HCT116 (cell line): ENCODE data around the gene ATP6V1B1. TPM values are rescaled to one million over a fixed set of nuclear protein-coding genes. Genes with fewer than 3 reads are reported as not detected.

ENCODE experiments used
- ATAC-seq: fragments of 200-7000 bp; cut with Tn5 transposase; 2 replicates; pipeline ENCODE4 v1.9.1; 2020; ENCODE audit warnings: mild to moderate bottlenecking, moderate library complexity
- BruUV-seq: library from RNA; stranded (reverse); fragments of 400-500 nt; replicated peaks from 2 replicates; lab custom pipeline; 2021; lab: Mats Ljungman, UMichigan
- CTCF ChIA-PET: fragments of 300-600 bp; sonication (Branson Sonifier 250); formaldehyde crosslinking; loops from one replicate; lab custom pipeline; 2021; ENCODE audit warnings: antibody characterized with exemption; lab: Charles Lee
- POLR2A ChIA-PET: fragments of 300-600, 350-600 bp; sonication (Branson Sonifier 250); formaldehyde crosslinking; loops from one replicate; lab custom pipeline; 2021; ENCODE audit warnings: antibody characterized with exemption; lab: Charles Lee
- RAD21 ChIA-PET, 2 experiments: fragments of 300-600 bp; sonication (Branson Sonifier 250); formaldehyde crosslinking; loops; one replicate each; lab custom pipeline; 2023; ENCODE audit warnings: low total read pairs in 2 of 2; ENCODE audit not compliant: uncharacterized antibody in 2 of 2, unreplicated experiment in 2 of 2, low non-redundant PET in 1 of 2; lab: Charles Lee
- DNase-seq: peaks from one replicate; pipeline ENCODE4 v3.0.0-alpha.2; 2010; ENCODE audit warnings: low read depth, low spot score
- H2AFZ ChIP-seq: fragments of 200-600 bp; shearing (Covaris generic), sonication (generic); 2 replicates; pipeline ENCODE4 v1.6.1; 2017; ENCODE audit warnings: low read depth, mixed run types, mixed read lengths, antibody characterized with exemption, low read length; ENCODE audit not compliant: poor library complexity, severe bottlenecking
- H3K27ac ChIP-seq: 2 replicates; pipeline ENCODE4 v1.5.1; 2012; ENCODE audit warnings: low read depth, low read length
- H3K27me3 ChIP-seq: fragments of 200-600 bp; sonication (generic); 2 replicates; pipeline ENCODE4 v1.6.1; 2016; ENCODE audit warnings: mixed run types, low read length, mixed read lengths; ENCODE audit not compliant: insufficient read depth
- H3K36me3 ChIP-seq, 2 experiments: fragments of 200-500 bp in 1 of 2; fragments of 200-600 bp in 1 of 2; sonication (Bioruptor generic) in 1 of 2; sonication (generic) in 1 of 2; 2 replicates each; pipeline versions ENCODE4 v1.5.1 to v1.6.1; 2014 to 2016; ENCODE audit warnings: low read length in 2 of 2, inconsistent platforms in 1 of 2, mixed read lengths in 1 of 2, mixed run types in 1 of 2; ENCODE audit not compliant: insufficient read depth in 2 of 2, control insufficient read depth in 1 of 2
- H3K4me1 ChIP-seq, 2 experiments: fragments of 200-600 bp in 1 of 2; sonication (generic) in 1 of 2; 2 replicates each; pipeline versions ENCODE4 v1.5.1 to v1.6.1; 2012 to 2017; ENCODE audit warnings: low read length in 2 of 2, inconsistent platforms in 1 of 2, mild to moderate bottlenecking in 1 of 2, mixed read lengths in 1 of 2, mixed run types in 1 of 2, moderate library complexity in 1 of 2; ENCODE audit not compliant: insufficient read depth in 2 of 2, control insufficient read depth in 1 of 2
- H3K4me2 ChIP-seq: fragments of 200-600 bp; sonication (generic); 2 replicates; pipeline ENCODE4 v1.6.1; 2017; ENCODE audit warnings: mixed run types, low read length, mixed read lengths
- H3K4me3 ChIP-seq, 2 experiments: fragments of 200-600 bp in 1 of 2; sonication (generic) in 1 of 2; replicated peaks in 1 of 2; 2 replicates each; pipeline ENCODE4 v1.5.1; 2011 to 2016; ENCODE audit warnings: low read length in 2 of 2, control low read depth in 1 of 2, low read depth in 1 of 2, mild to moderate bottlenecking in 1 of 2, mixed read lengths in 1 of 2, mixed run types in 1 of 2
- H3K79me2 ChIP-seq: fragments of 200-600 bp; sonication (generic); 2 replicates; pipeline ENCODE4 v1.6.1; 2017; ENCODE audit warnings: mild to moderate bottlenecking, mixed run types, low read length, moderate library complexity, mixed read lengths; ENCODE audit not compliant: insufficient read depth
- H3K9ac ChIP-seq: fragments of 200-600 bp; sonication (generic); 2 replicates; pipeline ENCODE4 v1.6.1; 2016; ENCODE audit warnings: low read length, mixed read lengths
- H3K9me2 ChIP-seq: fragments of 200-600 bp; sonication (generic), shearing (Covaris generic); 2 replicates; pipeline ENCODE4 v1.6.1; 2017; ENCODE audit warnings: mixed run types, mild to moderate bottlenecking, moderate library complexity; ENCODE audit not compliant: insufficient read depth
- H3K9me3 ChIP-seq, 2 experiments: fragments of 200-500 bp in 1 of 2; fragments of 200-600 bp in 1 of 2; sonication (Bioruptor generic) in 1 of 2; sonication (generic) in 1 of 2; 2 replicates each; pipeline ENCODE4 v1.6.1; 2014 to 2017; ENCODE audit warnings: low read length in 2 of 2, mixed read lengths in 2 of 2, inconsistent platforms in 1 of 2, low read depth in 1 of 2, mild to moderate bottlenecking in 1 of 2, mixed run types in 1 of 2, moderate library complexity in 1 of 2; ENCODE audit not compliant: control insufficient read depth in 1 of 2, insufficient read depth in 1 of 2
- H4K20me1 ChIP-seq: fragments of 200-600 bp; sonication (generic), shearing (Covaris generic); 2 replicates; pipeline ENCODE4 v1.6.1; 2017; ENCODE audit warnings: mixed run types, mild to moderate bottlenecking, moderate library complexity; ENCODE audit not compliant: insufficient read depth
- CBX3 ChIP-seq: IDR thresholded peaks from 2 replicates; pipeline ENCODE4 v1.6.1; 2012; ENCODE audit warnings: low read depth
- CTCF ChIP-seq, 3 experiments: fragments of 200-600 bp in 1 of 3; sonication (generic) in 1 of 3; IDR thresholded peaks in 2 of 3; conservative IDR thresholded peaks in 1 of 3; 2 replicates each; pipeline ENCODE4 v1.5.1; 2012 to 2017; ENCODE audit warnings: low read depth in 2 of 3, low read length in 2 of 3, antibody characterized with exemption in 1 of 3, borderline replicate concordance in 1 of 3, control low read depth in 1 of 3, mild to moderate bottlenecking in 1 of 3, mixed read lengths in 1 of 3, mixed run types in 1 of 3, moderate library complexity in 1 of 3; ENCODE audit not compliant: insufficient read depth in 1 of 3
- EGR1 ChIP-seq: IDR thresholded peaks from 2 replicates; pipeline ENCODE4 v1.6.1; 2012; ENCODE audit warnings: low read depth
- EZH2 ChIP-seq: fragments of 200-600 bp; sonication (generic); IDR thresholded peaks from 2 replicates; pipeline ENCODE4 v1.6.1; 2017; ENCODE audit warnings: antibody characterized with exemption, mixed run types
- FOSL1 ChIP-seq: IDR thresholded peaks from 2 replicates; pipeline ENCODE4 v1.6.1; 2012; ENCODE audit warnings: low read depth
- YY1 ChIP-seq: IDR thresholded peaks from 2 replicates; pipeline ENCODE4 v1.6.1; 2011; ENCODE audit warnings: low read length, low read depth, moderate library complexity, mild to moderate bottlenecking; ENCODE audit not compliant: insufficient replicate concordance; ENCODE audit errors: extremely low read depth
- intact Hi-C: fragments of 100-400 bp; cut with micrococcal nuclease; formaldehyde crosslinking; loops from 2 replicates; pipeline ENCODE4 v1.10.0; 2022
- total RNA-seq: library from RNA; stranded (reverse); gene quantifications from one replicate; pipeline ENCODE4 v1.2.1, GENCODE V29; 2021; ENCODE audit not compliant: unreplicated experiment
- TF ChIP-seq, protein P1 (sequence below): IDR thresholded peaks from 2 replicates; pipeline ENCODE4 v1.6.1; 2012

ATP6V1B1 gene
- total RNA-seq, 1 experiment from 2014 or later: 0.74 TPM

GRCh38 chr2:70959271-70959761 is 23.6 kb downstream of the ATP6V1B1 start:
- no peak for DNase-seq
- POLR2A ChIA-PET: no interaction called here
- Histone ChIP-seq H3K4me2 (no peak overlapping the region), H3K9ac (no peak overlapping the region), H3K27ac (no peak overlapping the region), H3K4me1 (no peaks in the 10 kb centered on the region), H2AFZ (no peak overlapping the region), H4K20me1 (no peaks in the 10 kb centered on the region), H3K27me3 (peaks cover 19% of the 10 kb centered on the region), H3K36me3 (no peaks in the 10 kb centered on the region), H3K9me2 (no peaks in the 10 kb centered on the region), H3K9me3 (no peaks in the 10 kb centered on the region), H3K79me2 (no peaks in the 10 kb centered on the region), H3K4me3 (no peak overlapping the region)
- RAD21 ChIA-PET: no interaction called here
- no peak for TF ChIP-seq EZH2
- no peak for TF ChIP-seq EGR1
- TF ChIP-seq YY1: no peak
- no peak for TF ChIP-seq FOSL1
- no TSS peak for BruUV-seq
- no peak for ATAC-seq
- CTCF ChIA-PET: interaction anchor here (1.5 kb wide), 1 partner anchor 88 kb away, joined by 3 read pairs; no protein-coding TSS in a partner anchor
- intact Hi-C loops: no loop called here

GRCh38 chr2:70959851-70960832 is 24.4 kb downstream of the ATP6V1B1 start:
- Histone ChIP-seq H3K4me1 (peaks cover 0 to 7% of the 10 kb centered on the region in 2 experiments; a peak in 3 of 4 replicates), H4K20me1 (no peaks in the 10 kb centered on the region), H3K27ac (no peak overlapping the region), H3K9me3 (no peaks in the 10 kb centered on the region), H3K4me3 (no peak overlapping the region), H3K9ac (no peak overlapping the region), H3K36me3 (no peaks in the 10 kb centered on the region), H3K79me2 (no peaks in the 10 kb centered on the region), H3K4me2 (no peak overlapping the region), H3K9me2 (no peaks in the 10 kb centered on the region), H2AFZ (no peak overlapping the region), H3K27me3 (peaks cover 11% of the 10 kb centered on the region)
- POLR2A ChIA-PET: no interaction called here
- intact Hi-C loops: no loop called here
- no TSS peak for BruUV-seq
- DNase-seq (no peak), ATAC-seq (no peak)
- RAD21 ChIA-PET: no interaction called here
- CTCF ChIA-PET: interaction anchor here (0.9 to 1.5 kb wide), 3 partner anchors 12 to 89 kb away, joined by 3 to 4 read pairs (median 3); no protein-coding TSS in a partner anchor
- TF ChIP-seq CTCF (IDR thresholded peaks at IDR 0.05 in 2 of 3, conservative IDR thresholded peaks at IDR 0.05 in 1 of 3; ENCODE audit: borderline replicate concordance in 1 of 3, insufficient read depth in 1 of 3, low read depth in 2 of 3, low read length in 2 of 3) (peak in 2 of 3 experiments; percentile 40 to 51; a peak in 4 of 6 replicates), CBX3 (no peak)
- TF ChIP-seq, protein P1, sequence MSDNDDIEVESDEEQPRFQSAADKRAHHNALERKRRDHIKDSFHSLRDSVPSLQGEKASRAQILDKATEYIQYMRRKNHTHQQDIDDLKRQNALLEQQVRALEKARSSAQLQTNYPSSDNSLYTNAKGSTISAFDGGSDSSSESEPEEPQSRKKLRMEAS: no peak
